OCI-M2 (cell line): ENCODE data around the gene PRSS33.

Experiments
- DNase-seq: peaks from one replicate; lab custom pipeline; 2025; ENCODE audit not compliant: unreplicated experiment; lab: John Stamatoyannopoulos, UW

The PRSS33 gene

DNA sequence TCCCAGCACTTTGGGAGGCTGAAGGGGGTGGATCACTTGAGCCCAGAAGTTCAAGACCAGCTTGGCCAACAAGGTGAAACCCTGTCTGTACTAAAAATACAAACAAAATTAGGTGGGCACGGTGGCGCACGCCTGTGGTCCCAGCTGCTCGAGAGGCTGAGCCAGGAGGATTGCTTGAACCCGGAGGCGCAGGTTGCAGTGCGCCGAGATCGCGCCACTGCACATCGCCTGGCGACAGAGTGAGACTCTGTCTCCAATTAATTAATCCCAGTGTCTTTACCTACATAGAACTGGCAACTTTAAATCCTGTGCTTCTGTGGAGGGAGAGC is 8.8 kb downstream of the PRSS33 start:
- DNase-seq = no peak

- DNase-seq = no peak
Measured at GRCh38 chr16:2777903-2778629, 9.3 kb downstream of the PRSS33 start.

DNA sequence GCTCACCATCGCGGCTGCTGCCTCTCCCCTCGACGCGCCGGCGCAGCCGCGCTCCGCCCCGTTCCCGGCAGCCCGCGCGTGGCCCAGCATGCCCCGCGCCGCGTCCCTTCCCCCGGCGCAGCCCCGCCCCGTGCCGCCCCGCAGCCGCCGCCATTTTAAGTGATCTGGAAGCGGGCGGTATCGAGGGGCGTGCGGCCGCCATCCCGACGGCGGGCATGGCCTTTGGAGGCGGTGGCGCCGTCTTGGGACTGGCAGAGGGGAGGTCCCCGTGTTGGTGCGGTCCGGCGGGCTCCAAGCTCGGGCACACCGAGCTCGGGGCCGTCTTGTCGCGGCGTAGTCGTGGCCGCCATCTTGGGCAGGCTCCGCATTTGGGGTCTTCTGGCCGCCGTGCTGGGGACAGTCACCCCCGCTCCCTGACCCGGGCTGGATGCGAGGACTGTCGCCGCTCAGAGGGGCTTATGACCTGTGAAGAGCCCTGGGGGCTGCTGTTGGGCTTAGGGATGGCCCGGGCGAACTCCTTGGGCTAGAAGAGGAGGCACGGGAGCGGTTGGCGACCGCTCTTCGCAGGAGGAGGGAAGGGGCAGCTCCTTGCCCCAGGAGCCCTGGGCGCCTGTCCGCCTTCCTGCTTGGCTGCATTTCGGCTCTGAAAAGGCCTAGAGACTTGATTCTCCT is 10.0 kb downstream of the PRSS33 start, which contains the start of gene ELOB:
Gene ELOB (minus strand): TSS at position 50 of the 672 bp plus-strand sequence. CDS start 41 bp downstream, at position 9.
- no peak for DNase-seq

DNA sequence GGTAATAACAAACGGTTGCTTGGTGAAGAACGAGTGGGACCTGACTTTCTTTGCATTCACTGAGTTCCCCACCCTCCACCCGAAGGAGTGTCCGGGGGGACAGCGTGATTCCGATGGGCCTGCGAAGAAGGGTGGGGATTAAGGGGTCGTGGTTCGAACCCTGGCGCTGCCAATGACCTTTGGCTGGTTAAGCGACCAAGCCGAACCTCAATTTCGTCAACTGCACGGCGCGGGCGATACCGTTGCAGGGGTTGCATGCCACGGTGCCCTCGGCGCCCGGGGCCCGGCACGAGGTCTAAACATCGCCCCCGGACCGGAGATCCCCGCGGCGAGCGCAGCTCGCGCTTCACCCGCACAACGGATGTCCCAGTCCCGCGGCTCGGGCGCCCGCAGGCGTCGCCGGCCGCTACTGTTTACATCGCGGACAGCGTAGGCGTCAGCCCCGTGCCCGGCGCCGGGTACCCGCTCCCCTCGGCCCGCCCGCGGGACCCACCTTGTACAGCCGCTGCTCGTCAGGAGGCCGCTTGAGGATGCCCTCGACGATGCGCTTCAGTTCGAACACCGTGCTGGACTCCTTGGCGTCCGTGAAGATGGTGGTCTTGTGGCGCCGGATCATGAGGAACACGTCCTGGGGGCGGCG is 10.7 kb downstream of the PRSS33 start:
- DNase-seq = no peak

- DNase-seq = no peak
Measured at GRCh38 chr16:2775765-2776499, 11.4 kb downstream of the PRSS33 start.

DNA sequence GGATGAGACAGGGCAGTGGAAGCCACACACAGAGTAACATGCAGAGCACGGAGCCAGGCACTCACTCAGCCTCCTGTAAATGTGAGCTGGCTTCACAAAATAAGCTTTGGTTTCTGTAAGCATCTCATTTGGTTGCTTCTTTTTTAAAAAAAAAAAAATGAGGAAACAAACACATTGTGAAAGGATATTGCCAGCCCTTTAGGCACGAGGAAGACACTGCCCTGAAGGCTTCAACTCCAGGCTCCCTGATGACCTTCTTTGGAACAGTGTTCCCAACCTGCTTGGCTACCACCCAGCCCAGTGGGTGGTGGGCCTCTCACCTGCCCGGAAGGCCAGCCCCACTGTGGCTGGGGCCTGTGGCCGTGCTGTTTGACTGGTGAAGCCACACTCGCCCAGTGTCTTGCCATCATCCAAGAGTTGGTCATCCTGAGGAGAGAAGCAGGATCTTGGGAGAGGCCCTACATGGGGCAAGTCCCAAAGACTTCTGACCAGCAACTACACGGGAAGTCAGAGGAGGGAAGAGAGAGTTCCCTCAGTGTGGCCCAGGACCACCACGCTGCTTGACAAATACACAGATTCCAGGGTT is 12.1 kb downstream of the PRSS33 start:
- no peak for DNase-seq

DNA sequence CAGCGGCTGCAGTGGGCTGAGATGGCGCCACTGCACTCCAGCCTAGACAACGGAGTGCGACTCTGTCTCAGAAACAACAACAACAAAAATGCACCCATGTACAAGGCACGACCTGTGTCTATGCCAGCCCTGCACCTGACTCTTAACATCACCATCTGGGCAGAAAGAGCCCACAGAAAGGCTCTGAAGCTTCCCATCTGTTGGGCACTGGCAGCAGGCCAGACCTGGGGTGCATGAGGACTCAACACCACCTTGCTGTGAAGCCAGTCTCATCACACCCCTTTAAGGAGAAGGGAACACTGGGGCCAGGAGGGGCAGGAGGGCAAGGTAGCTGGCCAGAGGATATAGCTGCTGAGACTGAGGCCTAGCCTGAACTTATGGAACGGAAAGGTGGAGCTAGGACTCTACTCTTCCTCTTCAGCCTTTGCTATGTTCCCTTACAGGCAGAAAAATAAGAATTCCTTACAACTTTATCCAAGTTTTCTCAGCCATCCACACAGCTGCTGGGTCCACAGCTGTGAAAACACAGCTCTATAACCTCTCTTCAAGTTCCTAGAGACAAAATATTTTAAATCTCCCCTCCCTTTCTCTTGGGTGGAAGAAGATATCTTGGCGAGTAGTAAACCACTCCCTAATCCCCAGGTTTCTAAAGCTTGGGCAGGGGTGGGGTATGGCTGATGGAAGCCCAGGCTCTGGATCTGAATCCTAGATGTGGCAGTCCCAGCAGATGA is 13.0 kb downstream of the PRSS33 start:
- DNase-seq = no peak

- no peak for DNase-seq
Measured at GRCh38 chr16:2773188-2773968, 14.0 kb downstream of the PRSS33 start.

- DNase-seq = no peak
Measured at GRCh38 chr16:2771496-2772402, 15.6 kb downstream of the PRSS33 start.

DNA sequence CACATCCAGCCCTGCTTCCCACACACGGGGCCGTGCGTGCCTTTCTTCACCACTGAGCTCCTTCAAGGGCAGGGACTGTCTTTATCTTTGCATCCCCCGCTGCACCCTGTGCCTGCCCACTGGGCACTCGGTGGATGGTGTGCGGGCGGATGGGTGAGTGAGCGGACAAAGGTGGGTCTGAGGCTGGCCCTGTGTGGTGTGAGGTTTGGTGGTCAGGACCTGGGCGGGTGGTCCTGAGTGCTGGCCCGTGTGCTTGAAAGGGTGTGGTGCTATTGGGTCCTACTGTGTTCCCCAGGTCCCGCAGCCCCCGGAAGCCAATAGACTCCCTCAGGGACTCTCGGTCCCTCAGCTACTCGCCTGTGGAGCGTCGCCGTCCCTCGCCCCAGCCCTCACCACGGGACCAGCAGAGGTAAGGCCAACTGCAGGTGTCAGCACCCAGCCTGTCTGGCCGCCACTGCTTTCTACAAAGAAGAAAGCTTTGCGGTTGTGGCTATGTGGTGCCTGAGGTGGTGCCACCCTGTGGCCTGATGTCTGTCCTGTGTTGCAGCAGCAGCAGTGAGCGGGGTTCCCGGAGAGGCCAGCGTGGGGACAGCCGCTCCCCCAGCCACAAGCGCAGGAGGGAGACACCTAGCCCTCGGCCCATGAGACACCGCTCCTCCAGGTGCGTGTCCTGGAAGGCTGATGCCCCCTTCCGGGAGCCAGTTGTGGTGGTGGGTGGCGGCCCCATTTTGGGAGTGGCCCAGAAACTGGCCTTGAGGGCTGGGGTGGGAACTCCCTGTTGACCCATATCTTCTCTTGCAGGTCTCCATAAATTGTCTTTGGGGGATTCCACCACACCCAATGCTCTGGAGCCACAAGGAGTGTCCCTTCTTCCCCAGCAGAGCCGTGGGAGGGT is 17.1 kb downstream of the PRSS33 start:
- DNase-seq = no peak

DNA sequence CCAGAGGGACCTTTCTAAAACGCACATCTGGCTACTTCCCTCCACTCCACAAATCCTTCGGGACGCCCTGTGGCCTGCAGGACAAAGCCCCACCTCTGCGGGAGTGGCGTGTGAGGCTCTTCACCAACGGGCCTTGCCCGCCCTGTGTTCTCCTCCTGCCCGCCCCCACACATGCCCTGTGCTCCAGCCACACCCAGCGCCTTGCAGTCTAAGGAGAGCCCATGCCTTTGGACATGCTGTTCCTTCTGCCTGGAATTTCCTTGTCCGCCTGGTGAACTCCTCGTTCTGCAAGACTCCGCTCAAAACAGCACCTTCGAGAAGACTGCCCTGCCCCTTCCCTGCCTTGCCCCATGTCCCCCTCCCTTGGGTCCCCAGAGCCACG is 17.7 kb downstream of the PRSS33 start:
- no peak for DNase-seq

DNA sequence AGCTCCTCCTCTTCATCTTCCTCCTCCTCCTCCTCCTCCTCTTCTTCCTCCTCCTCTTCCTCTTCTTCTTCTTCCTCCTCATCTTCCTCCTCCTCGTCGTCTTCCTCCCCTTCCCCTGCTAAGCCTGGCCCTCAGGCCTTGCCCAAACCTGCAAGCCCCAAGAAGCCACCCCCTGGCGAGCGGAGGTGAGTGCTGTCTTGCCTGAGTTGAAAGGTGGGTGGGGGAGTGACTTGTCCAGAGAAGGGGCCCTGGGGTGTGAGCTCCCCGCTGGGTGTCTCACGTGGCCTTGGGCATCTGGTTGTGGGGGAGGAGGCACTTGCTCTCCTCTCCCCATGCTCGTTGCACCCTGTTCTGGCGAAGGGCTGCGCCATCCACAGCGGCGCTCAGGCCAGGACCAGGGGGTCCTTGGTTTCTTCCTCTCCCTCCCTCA is 18.2 kb downstream of the PRSS33 start:
- DNase-seq = no peak

GRCh38 chr16:2768403-2769089 is 18.8 kb downstream of the PRSS33 start:
- DNase-seq = no peak

DNA sequence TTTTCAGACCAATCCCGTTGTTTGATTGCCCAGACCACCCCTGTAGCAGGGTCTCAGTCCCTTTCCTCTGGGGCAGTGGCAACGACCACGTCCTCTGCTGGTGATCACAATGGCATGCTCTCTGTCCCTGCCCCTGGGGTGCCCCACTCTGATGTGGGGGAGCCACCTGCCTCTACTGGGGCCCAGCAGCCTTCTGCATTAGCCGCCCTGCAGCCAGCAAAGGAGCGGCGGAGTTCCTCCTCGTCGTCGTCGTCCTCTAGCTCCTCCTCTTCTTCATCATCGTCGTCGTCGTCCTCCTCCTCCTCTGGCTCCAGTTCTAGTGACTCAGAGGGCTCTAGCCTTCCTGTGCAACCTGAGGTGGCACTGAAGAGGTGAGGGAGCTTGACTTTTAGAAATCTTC is 19.5 kb downstream of the PRSS33 start:
- DNase-seq = no peak

- DNase-seq = no peak
Measured at GRCh38 chr16:2767140-2767731, 20.1 kb downstream of the PRSS33 start.

GRCh38 chr16:2766430-2767139 is 20.8 kb downstream of the PRSS33 start:
- DNase-seq = no peak
